ENCODE measurements around the gene TRPM2.

Gene TRPM2

DNA sequence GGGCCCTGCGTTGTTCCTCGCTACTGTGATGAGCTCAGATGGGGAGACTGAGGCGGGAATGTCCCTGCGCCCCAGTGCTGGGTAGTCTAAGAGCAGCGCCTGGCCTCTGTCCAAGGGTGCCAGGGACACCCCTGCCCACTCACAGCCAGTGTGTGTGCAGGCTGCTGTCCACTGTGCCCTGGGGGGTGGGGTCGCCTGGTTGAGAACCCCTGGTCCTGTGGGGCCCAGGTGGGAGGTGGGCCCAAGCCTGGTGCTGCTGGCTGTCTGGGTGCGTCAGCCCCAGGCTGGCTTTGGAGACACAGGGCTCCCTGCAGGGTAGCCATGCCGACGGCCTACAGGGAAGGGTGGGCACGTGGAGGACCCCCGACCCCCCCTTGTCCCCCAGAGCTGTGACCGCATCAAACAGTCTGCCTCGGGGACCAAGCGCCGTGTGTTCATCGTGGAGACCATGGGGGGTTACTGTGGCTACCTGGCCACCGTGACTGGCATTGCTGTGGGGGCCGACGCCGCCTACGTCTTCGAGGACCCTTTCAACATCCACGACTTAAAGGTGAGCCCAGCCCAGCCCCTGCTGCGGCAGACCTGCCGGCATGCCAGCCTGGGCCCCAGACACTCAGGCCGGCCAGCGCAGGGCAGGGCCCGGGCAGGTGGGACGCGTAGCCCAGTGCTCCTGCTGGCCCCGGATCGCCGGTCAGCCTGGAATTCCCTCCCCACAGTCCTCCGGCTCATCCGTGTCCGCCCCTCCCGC is 29.1 kb upstream of the TRPM2 start:
- Mint-ChIP-seq H3K4me1 (peaks cover 7% of the 10 kb centered on the region), H3K4me3 (no peak overlapping the region), H3K9me3 (no peaks in the 10 kb centered on the region), H3K36me3 (ENCODE audit: low read depth) (no peaks in the 10 kb centered on the region), H3K27ac (no peak overlapping the region), H3K27me3 (ENCODE audit: low read depth, poor library complexity) (peaks cover 3% of the 10 kb centered on the region)
- DNase-seq, result no peak
- TF ChIP-seq, protein P1, sequence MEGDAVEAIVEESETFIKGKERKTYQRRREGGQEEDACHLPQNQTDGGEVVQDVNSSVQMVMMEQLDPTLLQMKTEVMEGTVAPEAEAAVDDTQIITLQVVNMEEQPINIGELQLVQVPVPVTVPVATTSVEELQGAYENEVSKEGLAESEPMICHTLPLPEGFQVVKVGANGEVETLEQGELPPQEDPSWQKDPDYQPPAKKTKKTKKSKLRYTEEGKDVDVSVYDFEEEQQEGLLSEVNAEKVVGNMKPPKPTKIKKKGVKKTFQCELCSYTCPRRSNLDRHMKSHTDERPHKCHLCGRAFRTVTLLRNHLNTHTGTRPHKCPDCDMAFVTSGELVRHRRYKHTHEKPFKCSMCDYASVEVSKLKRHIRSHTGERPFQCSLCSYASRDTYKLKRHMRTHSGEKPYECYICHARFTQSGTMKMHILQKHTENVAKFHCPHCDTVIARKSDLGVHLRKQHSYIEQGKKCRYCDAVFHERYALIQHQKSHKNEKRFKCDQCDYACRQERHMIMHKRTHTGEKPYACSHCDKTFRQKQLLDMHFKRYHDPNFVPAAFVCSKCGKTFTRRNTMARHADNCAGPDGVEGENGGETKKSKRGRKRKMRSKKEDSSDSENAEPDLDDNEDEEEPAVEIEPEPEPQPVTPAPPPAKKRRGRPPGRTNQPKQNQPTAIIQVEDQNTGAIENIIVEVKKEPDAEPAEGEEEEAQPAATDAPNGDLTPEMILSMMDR (IDR thresholded peaks at IDR 0.05), result no peak

DNA sequence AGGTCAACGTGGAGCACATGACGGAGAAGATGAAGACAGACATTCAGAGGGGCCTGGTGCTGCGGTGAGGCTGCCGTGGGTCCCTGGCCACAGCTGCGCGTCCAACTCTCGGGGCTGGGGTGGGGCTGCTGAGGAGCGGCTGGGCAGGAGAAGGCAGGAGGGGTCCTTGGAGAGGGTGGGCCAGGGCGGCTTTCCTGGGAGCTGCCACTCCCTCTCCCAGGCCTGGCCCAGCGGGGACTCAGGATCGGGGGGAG is 28.6 kb upstream of the TRPM2 start:
- H3K27ac Mint-ChIP-seq, result no peak overlapping the region
- H3K27me3 Mint-ChIP-seq (ENCODE audit: low read depth, poor library complexity), result peaks cover 3% of the 10 kb centered on the region
- DNase-seq, result no peak
- H3K4me1 Mint-ChIP-seq, result peaks cover 11% of the 10 kb centered on the region
- H3K4me3 Mint-ChIP-seq, result no peak overlapping the region
- TF ChIP-seq, protein P1 (IDR thresholded peaks at IDR 0.05), result no peak
- H3K9me3 Mint-ChIP-seq, result no peaks in the 10 kb centered on the region
- H3K36me3 Mint-ChIP-seq (ENCODE audit: low read depth), result no peaks in the 10 kb centered on the region

DNA sequence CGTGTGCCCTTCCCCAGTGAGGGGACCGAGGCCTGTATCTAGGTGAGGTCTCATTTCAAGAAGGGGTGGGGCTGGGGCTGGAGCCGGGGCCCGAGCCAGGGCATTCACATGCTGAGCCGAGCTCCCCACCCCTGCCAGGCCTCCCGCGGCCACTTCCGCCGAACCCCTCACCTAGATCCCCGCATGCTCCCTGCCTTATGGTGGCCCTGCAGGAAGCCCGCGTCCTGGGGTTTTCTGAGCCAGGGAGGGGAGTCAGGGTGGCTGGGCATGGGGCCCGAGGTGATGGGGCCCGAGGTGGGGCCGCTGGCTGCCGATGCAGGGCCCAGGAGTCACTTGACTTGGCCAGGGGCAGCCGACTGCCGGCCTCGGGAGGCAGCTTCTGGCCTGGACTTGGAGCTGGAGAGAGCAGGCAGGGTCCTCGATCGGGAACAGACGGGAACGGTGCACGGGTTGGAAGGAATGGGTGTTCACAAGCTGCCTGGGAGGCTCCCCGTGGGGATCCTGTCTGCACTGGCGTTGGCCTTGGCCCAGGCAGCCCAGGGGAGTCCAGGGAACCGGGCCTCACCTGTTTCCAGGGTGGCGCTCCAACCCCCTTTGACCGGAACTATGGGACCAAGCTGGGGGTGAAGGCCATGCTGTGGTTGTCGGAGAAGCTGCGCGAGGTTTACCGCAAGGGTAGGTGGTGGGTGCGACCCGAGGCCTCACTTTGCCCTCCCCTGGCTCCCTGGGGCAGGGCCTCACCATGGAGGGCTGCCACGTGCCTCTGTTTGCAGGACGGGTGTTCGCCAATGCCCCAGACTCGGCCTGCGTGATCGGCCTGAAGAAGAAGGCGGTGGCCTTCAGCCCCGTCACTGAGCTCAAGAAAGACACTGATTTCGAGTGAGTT is 27.8 kb upstream of the TRPM2 start:
- DNase-seq, result no peak
- TF ChIP-seq, protein P1 (IDR thresholded peaks at IDR 0.05), result no peak
- no peaks in the 10 kb centered on the region for H3K36me3 Mint-ChIP-seq (ENCODE audit: low read depth)
- H3K9me3 Mint-ChIP-seq, result no peaks in the 10 kb centered on the region
- H3K27ac Mint-ChIP-seq, result no peak overlapping the region
- no peak overlapping the region for H3K4me3 Mint-ChIP-seq
- H3K27me3 Mint-ChIP-seq (ENCODE audit: low read depth, poor library complexity), result peaks cover 3% of the 10 kb centered on the region
- peaks cover 11% of the 10 kb centered on the region for H3K4me1 Mint-ChIP-seq

DNA sequence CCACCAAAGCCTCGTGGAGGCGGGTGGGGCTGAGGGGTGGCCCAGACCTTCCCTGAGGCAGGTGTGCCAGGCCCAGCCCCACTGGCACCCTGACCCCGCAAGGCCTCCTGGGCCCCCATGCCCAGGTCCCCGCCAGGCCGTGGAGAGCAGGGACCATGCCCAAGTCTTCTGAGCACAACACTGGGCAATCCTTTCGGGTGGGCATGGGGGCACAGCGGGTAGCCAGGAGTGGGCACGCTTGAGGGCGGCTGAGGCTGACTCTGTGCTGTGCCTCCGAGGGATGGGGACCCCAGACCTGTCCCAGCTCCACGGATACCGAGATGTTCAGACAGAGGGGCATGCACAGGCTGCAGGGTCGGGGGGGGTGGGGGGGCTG is 27.2 kb upstream of the TRPM2 start:
- Mint-ChIP-seq H3K27ac (no peak overlapping the region), H3K9me3 (no peaks in the 10 kb centered on the region), H3K27me3 (ENCODE audit: low read depth, poor library complexity) (peaks cover 3% of the 10 kb centered on the region), H3K4me3 (no peak overlapping the region), H3K4me1 (peaks cover 11% of the 10 kb centered on the region), H3K36me3 (ENCODE audit: low read depth) (no peaks in the 10 kb centered on the region)
- no peak for DNase-seq
- TF ChIP-seq, protein P1 (IDR thresholded peaks at IDR 0.05), result no peak

- Mint-ChIP-seq H3K27me3 (ENCODE audit: low read depth, poor library complexity) (peaks cover 3% of the 10 kb centered on the region), H3K27ac (no peak overlapping the region), H3K9me3 (no peaks in the 10 kb centered on the region), H3K4me3 (no peak overlapping the region), H3K4me1 (peaks cover 16% of the 10 kb centered on the region), H3K36me3 (ENCODE audit: low read depth) (no peaks in the 10 kb centered on the region)
- no peak for DNase-seq
- TF ChIP-seq, protein P1 (IDR thresholded peaks at IDR 0.05), result no peak
Measured at GRCh38 chr21:44326716-44327602, 26.5 kb upstream of the TRPM2 start.

Measured in nephron progenitor cell (in vitro differentiated cells).